Prostate gland (tissue), 2 donors: ENCODE measurements around the gene SLC2A6. TPM values are rescaled to one million over a fixed set of nuclear protein-coding genes. Genes with fewer than 3 reads are reported as not detected.

Source experiments
- DNase-seq: peaks from one replicate; pipeline ENCODE4 v3.0.0-alpha.2; 2019; ENCODE audit warnings: low spot score
- H3K27ac ChIP-seq, 2 donors: fragments of 200-600 bp; sonication (generic); 2 replicates each; pipeline ENCODE4 v1.5.1; 2017 to 2019
- H3K27me3 ChIP-seq: fragments of 200-600 bp; sonication (generic); replicated peaks from 2 replicates; pipeline ENCODE4 v1.5.1; 2019; ENCODE audit not compliant: insufficient read depth
- H3K36me3 ChIP-seq, 2 donors: fragments of 200-600 bp; sonication (generic); 1 replicate in 1 of 2; 2 replicates in 1 of 2; pipeline versions ENCODE4 v1.5.1 to v1.8.1; 2017 to 2019
- H3K4me1 ChIP-seq: fragments of 200-600 bp; sonication (generic); replicated peaks from 2 replicates; pipeline ENCODE4 v1.5.1; 2019
- H3K4me3 ChIP-seq, 2 donors: fragments of 200-600 bp; sonication (generic); 2 replicates each; pipeline ENCODE4 v1.5.1; 2017 to 2019
- H3K9me3 ChIP-seq: fragments of 200-600 bp; sonication (generic); 2 replicates; pipeline ENCODE4 v1.5.1; 2017
- POLR2A ChIP-seq: fragments of 450-650 bp; IDR thresholded peaks from one replicate; pipeline ENCODE4 v1.6.1; 2016; ENCODE audit warnings: antibody characterized with exemption, mild to moderate bottlenecking
- POLR2AphosphoS5 ChIP-seq: sonication (generic); formaldehyde crosslinking; IDR thresholded peaks from one replicate; pipeline ENCODE4 v1.6.1; 2017; ENCODE audit warnings: antibody characterized with exemption
- WGBS: methylation state at CpG from one replicate; pipeline ENCODE4 v1.1.5; 2018; 5-methylcytosine and 5-hydroxymethylcytosine counted together
- intact Hi-C: fragments of 100-400 bp; cut with DNase I; formaldehyde crosslinking; loops from one replicate; pipeline ENCODE4 v1.14.2; 2022
- total RNA-seq, 2 donors: library from RNA; depleted of rRNA; stranded (reverse); fragments of >200 nt; gene quantifications; one replicate each; pipeline ENCODE4 v1.1.0, GENCODE V29; 2016
- TF ChIP-seq, protein P1 (sequence below), 4 experiments: fragments of 200-600 bp in 2 of 4; fragments of 450-650 bp in 2 of 4; sonication (generic) in 2 of 4; IDR thresholded peaks; 1 replicate in 3 of 4; 2 replicates in 1 of 4; pipeline ENCODE4 v1.5.1; 2016 to 2019; ENCODE audit warnings: antibody characterized with exemption in 4 of 4, mild to moderate bottlenecking in 2 of 4, moderate library complexity in 2 of 4

Gene SLC2A6
- total RNA-seq, 2 donors from 2014 or later = 0.77 to 3.4 TPM

DNA sequence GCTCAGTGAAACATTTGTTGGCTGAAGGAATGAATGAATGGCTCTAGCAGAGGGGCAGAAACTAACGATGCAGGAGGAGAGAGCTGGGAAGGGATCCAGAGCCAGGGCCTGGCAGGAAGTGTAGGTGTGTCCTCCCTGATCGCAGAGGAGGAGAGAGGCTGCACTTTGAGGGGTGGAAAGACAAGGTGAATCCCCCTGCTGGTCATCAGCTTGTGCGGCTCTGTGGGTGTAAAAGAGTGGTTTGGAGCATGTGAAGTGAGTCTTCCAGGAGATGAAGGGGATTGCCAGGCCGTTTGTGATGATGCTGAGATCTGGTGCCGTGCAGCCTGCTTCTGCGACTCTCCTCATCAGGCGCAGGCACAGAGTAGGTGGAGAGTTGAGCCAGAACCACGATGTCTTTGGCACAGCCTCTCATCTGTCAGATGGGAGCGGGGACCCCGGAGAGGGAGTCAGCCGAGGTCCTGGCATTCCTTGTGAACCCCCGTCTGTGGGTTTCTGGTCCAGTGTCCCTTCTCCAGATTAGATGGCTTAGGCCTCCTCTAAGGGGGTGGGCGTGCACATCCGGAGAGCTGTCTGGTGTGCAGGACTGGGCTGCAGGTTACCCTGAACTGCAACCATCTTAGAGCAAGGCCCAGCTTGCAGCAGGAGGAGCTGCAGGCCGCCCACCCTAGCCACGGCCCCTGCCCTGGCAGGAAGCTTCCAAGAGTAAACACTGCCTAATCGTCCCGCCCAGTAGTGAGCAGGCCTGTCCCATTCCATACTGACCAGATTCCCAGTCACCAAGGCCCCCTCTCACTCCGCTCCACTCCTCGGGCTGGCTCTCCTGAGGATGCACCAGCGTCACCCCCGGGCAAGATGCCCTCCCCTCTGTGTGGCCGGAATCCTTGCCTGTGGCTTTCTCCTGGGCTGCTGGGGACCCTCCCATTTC is 57.0 kb downstream of the SLC2A6 start, which contains the start of gene ADAMTS13:
TSS of gene ADAMTS13 (plus strand) at position 753 of the 928 bp plus-strand sequence. CDS start at position 830, 77 bp downstream.
- Histone ChIP-seq H3K27me3 (no peaks in the 10 kb centered on the region), H3K4me3 (no peak within 1 kb of the TSS), H3K36me3 (no peaks in the 10 kb centered on the region), H3K4me1 (no peaks in the 10 kb centered on the region), H3K27ac (no peak within 1 kb of the TSS), H3K9me3 (no peaks in the 10 kb centered on the region)
- WGBS = 46% methylated on average over 23 of the region's 23 CpGs
- intact Hi-C loops = no loop called here
- no peak for DNase-seq
- TF ChIP-seq, protein P1, sequence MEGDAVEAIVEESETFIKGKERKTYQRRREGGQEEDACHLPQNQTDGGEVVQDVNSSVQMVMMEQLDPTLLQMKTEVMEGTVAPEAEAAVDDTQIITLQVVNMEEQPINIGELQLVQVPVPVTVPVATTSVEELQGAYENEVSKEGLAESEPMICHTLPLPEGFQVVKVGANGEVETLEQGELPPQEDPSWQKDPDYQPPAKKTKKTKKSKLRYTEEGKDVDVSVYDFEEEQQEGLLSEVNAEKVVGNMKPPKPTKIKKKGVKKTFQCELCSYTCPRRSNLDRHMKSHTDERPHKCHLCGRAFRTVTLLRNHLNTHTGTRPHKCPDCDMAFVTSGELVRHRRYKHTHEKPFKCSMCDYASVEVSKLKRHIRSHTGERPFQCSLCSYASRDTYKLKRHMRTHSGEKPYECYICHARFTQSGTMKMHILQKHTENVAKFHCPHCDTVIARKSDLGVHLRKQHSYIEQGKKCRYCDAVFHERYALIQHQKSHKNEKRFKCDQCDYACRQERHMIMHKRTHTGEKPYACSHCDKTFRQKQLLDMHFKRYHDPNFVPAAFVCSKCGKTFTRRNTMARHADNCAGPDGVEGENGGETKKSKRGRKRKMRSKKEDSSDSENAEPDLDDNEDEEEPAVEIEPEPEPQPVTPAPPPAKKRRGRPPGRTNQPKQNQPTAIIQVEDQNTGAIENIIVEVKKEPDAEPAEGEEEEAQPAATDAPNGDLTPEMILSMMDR (IDR thresholded peaks at IDR 0.05) = no peak
- TF ChIP-seq POLR2A (no peak), POLR2AphosphoS5 (no peak)

Other genes starting within 250 kb of the SLC2A6 start
- gene ABO, start 203.9 kb downstream of the SLC2A6 start, total RNA-seq = 10 to 100 TPM in 1 of 2 donors, 1 to 10 TPM in 1; 3.5 to 14.8 TPM
- gene SURF6, start 142.9 kb downstream of the SLC2A6 start, total RNA-seq = 10 to 100 TPM; 25.7 to 40.3 TPM
- 10 to 100 TPM; 31.1 to 32.6 TPM for gene MED22, start 131.0 kb downstream of the SLC2A6 start, total RNA-seq
- 1,000 to 10,000 TPM; 1,667 to 2,501 TPM for gene RPL7A, start 130.9 kb downstream of the SLC2A6 start, total RNA-seq
- gene SURF1, start 122.6 kb downstream of the SLC2A6 start, total RNA-seq = 10 to 100 TPM; 53.3 to 73.8 TPM
- 10 to 100 TPM; 16.4 to 57.6 TPM for gene SURF2, start 122.5 kb downstream of the SLC2A6 start, total RNA-seq
- gene SURF4, start 103.0 kb downstream of the SLC2A6 start, total RNA-seq = 100 to 1,000 TPM; 185 to 204 TPM
- 1 to 10 TPM in 1 of 2 donors, under 1 TPM in 1; 0.87 to 1.0 TPM for gene STKLD1, start 102.7 kb downstream of the SLC2A6 start, total RNA-seq
- 10 to 100 TPM; 20.8 to 34.5 TPM for gene REXO4, start 61.1 kb downstream of the SLC2A6 start, total RNA-seq
- 1 to 10 TPM; 2.8 to 8.1 TPM for gene ADAMTS13, start 56.7 kb downstream of the SLC2A6 start, total RNA-seq
- gene CACFD1, start 19.1 kb downstream of the SLC2A6 start, total RNA-seq = 10 to 100 TPM; 23.0 to 40.2 TPM
- not detected for gene MYMK, start 45.9 kb upstream of the SLC2A6 start, total RNA-seq
- 10 to 100 TPM in 1 of 2 donors, 1 to 10 TPM in 1; 1.6 to 11.6 TPM for gene ADAMTSL2, start 55.6 kb upstream of the SLC2A6 start, total RNA-seq
- under 1 TPM in 1 of 2 donors, not detected in 1; 0.85 TPM for gene FAM163B, start 130.3 kb upstream of the SLC2A6 start, total RNA-seq
- not detected for gene DBH, start 157.3 kb upstream of the SLC2A6 start, total RNA-seq